Mesenchymal stem cell (in vitro differentiated cells and primary cell): ENCODE results near the gene SPEG.
A peak's percentile ranks its signal among the peaks of the same experiment; 100 is the strongest.

Experiments used
- DNase-seq: peaks from one replicate; pipeline ENCODE4 v3.0.0-alpha.2; 2013
- H2AFZ ChIP-seq: one replicate; pipeline ENCODE4 v1.6.1; 2013; ENCODE audit warnings: low read depth, mild to moderate bottlenecking, control low read depth, inconsistent platforms, low read length, moderate library complexity
- H2AK5ac ChIP-seq: 2 replicates; pipeline ENCODE4 v1.6.1; 2013; ENCODE audit warnings: low read length, moderate library complexity, mild to moderate bottlenecking, inconsistent platforms; ENCODE audit not compliant: severe bottlenecking
- H2BK120ac ChIP-seq: one replicate; pipeline ENCODE4 v1.6.1; 2013; ENCODE audit warnings: low read depth, mild to moderate bottlenecking, inconsistent platforms, low read length, moderate library complexity
- H2BK12ac ChIP-seq, 2 experiments: one replicate each; pipeline ENCODE4 v1.6.1; 2013; ENCODE audit warnings: inconsistent platforms in 2 of 2, low read length in 2 of 2, mild to moderate bottlenecking in 2 of 2, moderate library complexity in 2 of 2, control low read depth in 1 of 2
- H2BK15ac ChIP-seq: one replicate; pipeline ENCODE4 v1.6.1; 2013; ENCODE audit warnings: mild to moderate bottlenecking, low read depth, inconsistent platforms; ENCODE audit not compliant: poor library complexity, severe bottlenecking
- H2BK5ac ChIP-seq: 2 replicates; pipeline ENCODE4 v1.6.1; 2013; ENCODE audit warnings: low read depth, mild to moderate bottlenecking, low read length, control low read depth, inconsistent platforms; ENCODE audit not compliant: poor library complexity, severe bottlenecking
- H3K14ac ChIP-seq, 2 experiments: one replicate each; pipeline ENCODE4 v1.6.1; 2013; ENCODE audit warnings: inconsistent platforms in 2 of 2, low read length in 2 of 2, control low read depth in 1 of 2, mild to moderate bottlenecking in 1 of 2, moderate library complexity in 1 of 2
- H3K18ac ChIP-seq, 2 experiments: one replicate each; pipeline ENCODE4 v1.6.1; 2013; ENCODE audit warnings: inconsistent platforms in 2 of 2, low read length in 2 of 2, control low read depth in 1 of 2, low read depth in 1 of 2, mild to moderate bottlenecking in 1 of 2
- H3K23ac ChIP-seq, 2 experiments: one replicate each; pipeline ENCODE4 v1.6.1; 2013; ENCODE audit warnings: inconsistent platforms in 2 of 2, low read length in 2 of 2, mild to moderate bottlenecking in 2 of 2, moderate library complexity in 2 of 2, control low read depth in 1 of 2
- H3K27ac ChIP-seq: 2 replicates; pipeline ENCODE4 v1.5.1; 2013; ENCODE audit warnings: mild to moderate bottlenecking, moderate library complexity, low read length, control low read depth, inconsistent platforms; ENCODE audit not compliant: poor library complexity, severe bottlenecking
- H3K27me3 ChIP-seq, 2 experiments: 2 replicates each; pipeline versions ENCODE4 v1.6.1 to v1.7.0; 2013; ENCODE audit warnings: low read length in 2 of 2, mild to moderate bottlenecking in 2 of 2, moderate library complexity in 2 of 2, control low read depth in 1 of 2, inconsistent platforms in 1 of 2; ENCODE audit not compliant: control insufficient read depth in 1 of 2, insufficient read depth in 1 of 2
- H3K36me3 ChIP-seq, 2 experiments: 2 replicates each; pipeline versions ENCODE4 v1.6.1 to v1.7.0; 2013; ENCODE audit warnings: low read length in 2 of 2, control low read depth in 1 of 2, inconsistent platforms in 1 of 2, low read depth in 1 of 2, mild to moderate bottlenecking in 1 of 2; ENCODE audit not compliant: insufficient read depth in 2 of 2, control insufficient read depth in 1 of 2
- H3K4ac ChIP-seq, 2 experiments: one replicate each; pipeline ENCODE4 v1.6.1; 2013; ENCODE audit warnings: inconsistent platforms in 2 of 2, low read length in 2 of 2, mild to moderate bottlenecking in 2 of 2, moderate library complexity in 2 of 2, control low read depth in 1 of 2, low read depth in 1 of 2
- H3K4me1 ChIP-seq: 2 replicates; pipeline ENCODE4 v1.6.1; 2013; ENCODE audit warnings: low read depth, low read length, control low read depth; ENCODE audit not compliant: control insufficient read depth, insufficient read depth
- H3K4me2 ChIP-seq: 2 replicates; pipeline ENCODE4 v1.6.1; 2013; ENCODE audit warnings: low read length, mild to moderate bottlenecking, inconsistent platforms; ENCODE audit not compliant: poor library complexity, severe bottlenecking
- H3K4me3 ChIP-seq, 2 experiments: 2 replicates each; pipeline versions ENCODE4 v1.5.1 to v1.7.0; 2013; ENCODE audit warnings: low read length in 2 of 2, mild to moderate bottlenecking in 2 of 2, control low read depth in 1 of 2, low read depth in 1 of 2; ENCODE audit not compliant: insufficient read depth in 1 of 2
- H3K79me1 ChIP-seq: replicated peaks from 2 replicates; pipeline ENCODE4 v1.6.1; 2013; ENCODE audit warnings: mild to moderate bottlenecking, control low read depth, low read length, inconsistent platforms; ENCODE audit not compliant: poor library complexity, severe bottlenecking
- H3K9ac ChIP-seq: 2 replicates; pipeline ENCODE4 v1.7.0; 2013; ENCODE audit warnings: mild to moderate bottlenecking, low read length, moderate library complexity
- H3K9me3 ChIP-seq: 2 replicates; pipeline ENCODE4 v1.7.0; 2013; ENCODE audit warnings: mild to moderate bottlenecking, low read length; ENCODE audit not compliant: control insufficient read depth
- H4K8ac ChIP-seq: one replicate; pipeline ENCODE4 v1.6.1; 2013; ENCODE audit warnings: inconsistent platforms, mild to moderate bottlenecking, low read length, moderate library complexity
- H4K91ac ChIP-seq: one replicate; pipeline ENCODE4 v1.6.1; 2013; ENCODE audit warnings: mild to moderate bottlenecking, low read length, inconsistent platforms
- WGBS: methylation state at CpG from one replicate; pipeline ENCODE4 v1.1.7; 2013; ENCODE audit warnings: mixed read lengths; 5-methylcytosine and 5-hydroxymethylcytosine counted together

The SPEG gene

DNA sequence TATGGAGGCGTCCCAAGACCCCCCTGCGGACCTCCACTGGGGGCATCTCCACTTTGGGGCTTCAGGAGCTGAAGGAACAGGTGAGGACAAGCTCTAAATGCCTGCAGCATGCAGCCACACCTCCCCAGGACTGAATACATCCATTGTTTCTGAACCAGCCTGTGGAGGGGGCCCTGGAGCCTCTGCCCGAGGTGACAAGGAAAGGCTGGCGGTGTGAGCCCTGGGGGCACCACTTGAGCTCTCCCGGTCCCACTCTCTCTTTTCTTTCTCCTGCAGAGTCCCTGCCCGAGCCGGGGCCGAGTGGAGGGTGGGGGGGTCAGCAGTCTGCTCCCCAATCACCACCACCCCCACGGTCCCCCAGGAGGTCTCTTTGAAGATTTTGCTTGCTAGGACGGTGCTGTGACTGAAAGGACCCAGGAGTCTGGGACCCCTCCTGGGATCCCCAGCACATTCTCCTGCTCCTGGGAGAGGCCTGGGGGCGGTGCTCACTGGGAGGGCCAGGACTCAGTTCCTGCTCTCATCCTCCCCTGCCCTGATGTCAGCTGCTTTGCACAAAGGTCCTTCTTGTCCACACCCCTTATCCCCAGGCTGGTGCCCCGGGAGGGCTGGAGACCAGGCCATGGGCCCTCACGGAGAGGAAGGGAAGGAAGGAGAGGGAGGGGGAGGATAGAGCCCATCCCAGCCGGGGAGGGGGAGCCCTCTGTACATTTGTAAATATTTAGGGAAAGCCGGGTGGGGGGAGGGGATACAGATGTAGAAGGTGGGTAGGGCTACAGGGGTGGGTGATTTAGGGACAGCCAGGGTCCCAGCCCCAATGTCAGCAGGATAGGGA is 103.2 kb downstream of the SPEG start:
- Histone ChIP-seq H3K18ac (peak overlapping the region; percentile 37 to 63), H3K79me1 (peaks cover 29% of the 10 kb centered on the region), H2AFZ (no peak overlapping the region), H2BK12ac (no peak overlapping the region), H4K91ac (no peak overlapping the region), H3K9me3 (no peaks in the 10 kb centered on the region), H3K14ac (peak overlapping the region in 1 of 2 experiments; percentile 15), H2AK5ac (no peak overlapping the region), H4K8ac (peak overlapping the region; percentile 31), H2BK15ac (no peak overlapping the region), H3K4me1 (peaks cover 43% of the 10 kb centered on the region), H3K27ac (peak overlapping the region; percentile 41), H3K4me2 (no peak overlapping the region), H3K9ac (no peak overlapping the region), H3K27me3 (peaks cover 7 to 9% of the 10 kb centered on the region in 2 experiments), H2BK5ac (no peak overlapping the region), H3K4ac (peak overlapping the region in 1 of 2 experiments; percentile 31), H2BK120ac (peak overlapping the region; percentile 11), H3K23ac (peak overlapping the region in 1 of 2 experiments; percentile 43), H3K4me3 (no peak overlapping the region), H3K36me3 (peaks cover 35 to 36% of the 10 kb centered on the region in 2 experiments)
- peak; percentile 13 for DNase-seq
- 40% methylated on average over 13 of the region's 15 CpGs for WGBS

DNA sequence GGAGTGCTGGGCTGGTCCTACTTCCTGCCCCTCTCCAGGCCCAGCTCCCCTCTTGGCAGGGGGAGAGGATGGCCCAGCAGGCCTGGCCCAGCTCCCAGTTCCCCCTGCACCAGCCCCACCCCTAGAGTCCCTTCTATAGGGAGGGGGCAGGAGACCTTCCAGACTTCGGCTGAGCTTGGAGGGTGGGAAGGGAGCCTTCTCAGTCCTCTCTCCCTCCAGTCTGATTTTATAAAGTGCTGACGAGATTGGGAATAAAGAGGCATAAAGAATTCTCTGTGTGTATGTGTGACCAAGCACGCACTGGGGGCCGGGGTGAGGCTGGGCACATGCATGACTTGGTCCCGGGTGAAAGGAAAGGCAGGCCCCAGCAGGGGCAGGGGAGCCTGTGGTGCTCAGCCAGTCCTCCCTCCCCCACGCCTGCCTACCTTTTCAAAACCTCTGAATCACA is 103.9 kb downstream of the SPEG start:
- Histone ChIP-seq H3K79me1 (peaks cover 29% of the 10 kb centered on the region), H4K91ac (peak overlapping the region; percentile 32), H3K27me3 (peaks cover under 1 to 3% of the 10 kb centered on the region in 2 experiments), H3K9ac (no peak overlapping the region), H2BK12ac (no peak overlapping the region), H3K4ac (peak overlapping the region in 1 of 2 experiments; percentile 15), H3K14ac (peak overlapping the region in 1 of 2 experiments; percentile 15), H2AK5ac (no peak overlapping the region), H4K8ac (peak overlapping the region; percentile 3), H3K23ac (no peak overlapping the region), H3K27ac (peak overlapping the region; percentile 41), H3K36me3 (peaks cover 35 to 36% of the 10 kb centered on the region in 2 experiments), H2BK120ac (peak overlapping the region; percentile 11), H3K9me3 (no peaks in the 10 kb centered on the region), H2AFZ (no peak overlapping the region), H3K4me2 (peak overlapping the region; percentile 43), H3K18ac (peak overlapping the region in 1 of 2 experiments; percentile 63), H3K4me1 (peaks cover 43% of the 10 kb centered on the region), H2BK5ac (no peak overlapping the region), H2BK15ac (no peak overlapping the region), H3K4me3 (no peak overlapping the region)
- WGBS: 71% methylated on average over 5 of the region's 6 CpGs
- DNase-seq: no peak

DNA sequence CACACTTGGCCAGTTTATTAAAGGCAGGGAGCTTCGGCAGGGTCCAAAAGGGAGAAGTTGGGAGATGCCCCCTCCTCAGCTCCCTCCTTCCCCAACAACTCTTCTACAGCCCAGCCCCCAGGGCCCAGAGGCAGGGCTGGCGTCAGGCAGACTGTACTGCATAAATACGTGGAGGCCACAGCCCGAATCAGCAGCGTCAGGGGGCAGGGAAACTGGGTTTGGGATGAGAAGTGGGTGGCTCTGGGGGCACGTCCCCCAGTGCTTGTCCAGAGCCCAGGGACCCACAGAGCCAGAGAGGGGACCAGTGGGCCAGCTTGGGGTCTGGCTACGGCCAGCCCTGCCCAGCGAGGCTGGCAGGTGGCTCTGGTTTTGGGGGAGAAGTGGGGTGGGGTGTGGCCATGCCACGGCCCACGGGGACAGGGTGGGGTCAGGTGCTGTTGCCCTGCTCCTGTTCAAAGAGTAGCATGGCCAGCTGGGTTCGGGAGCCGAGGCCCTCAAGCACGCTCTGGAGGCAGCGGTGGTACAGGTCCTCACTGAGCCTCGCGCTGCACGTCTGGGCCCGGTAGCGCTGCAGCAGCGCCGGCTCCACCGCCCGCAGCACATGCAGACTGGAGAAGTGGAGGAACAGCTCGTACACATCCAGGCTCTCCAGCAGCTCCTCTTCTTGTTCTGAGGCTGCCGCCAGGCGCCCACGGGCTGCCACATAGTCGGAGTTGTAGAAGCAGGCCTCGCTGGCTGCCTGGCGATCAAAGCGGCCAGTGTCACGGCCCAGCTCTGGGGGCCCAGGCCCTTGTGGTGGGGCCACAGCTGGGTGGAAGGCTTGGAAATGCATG is 104.5 kb downstream of the SPEG start:
- H3K14ac ChIP-seq: no peak overlapping the region
- H3K4ac ChIP-seq: peak overlapping the region in 1 of 2 experiments; percentile 15
- H4K8ac ChIP-seq: peak overlapping the region; percentile 39
- H3K27me3 ChIP-seq: no peaks in the 10 kb centered on the region
- no peak overlapping the region for H2BK5ac ChIP-seq
- no peak overlapping the region for H3K9ac ChIP-seq
- H3K79me1 ChIP-seq: peaks cover 29% of the 10 kb centered on the region
- no peaks in the 10 kb centered on the region for H3K9me3 ChIP-seq
- no peak for DNase-seq
- WGBS: 93% methylated on average over 32 of the region's 32 CpGs
- H2AK5ac ChIP-seq: peak overlapping the region; percentile 45
- peak overlapping the region; percentile 32 for H4K91ac ChIP-seq
- no peak overlapping the region for H3K18ac ChIP-seq
- no peak overlapping the region for H2BK12ac ChIP-seq
- no peak overlapping the region for H3K23ac ChIP-seq
- peak overlapping the region; percentile 43 for H3K4me2 ChIP-seq
- H2BK15ac ChIP-seq: no peak overlapping the region
- H2AFZ ChIP-seq: no peak overlapping the region
- H3K4me1 ChIP-seq: peaks cover 45% of the 10 kb centered on the region
- H2BK120ac ChIP-seq: no peak overlapping the region
- H3K36me3 ChIP-seq: peaks cover 35 to 36% of the 10 kb centered on the region in 2 experiments
- H3K27ac ChIP-seq: peak overlapping the region; percentile 33
- H3K4me3 ChIP-seq: no peak overlapping the region
